ENCODE measurements around the gene RBPMS2.

DNA sequence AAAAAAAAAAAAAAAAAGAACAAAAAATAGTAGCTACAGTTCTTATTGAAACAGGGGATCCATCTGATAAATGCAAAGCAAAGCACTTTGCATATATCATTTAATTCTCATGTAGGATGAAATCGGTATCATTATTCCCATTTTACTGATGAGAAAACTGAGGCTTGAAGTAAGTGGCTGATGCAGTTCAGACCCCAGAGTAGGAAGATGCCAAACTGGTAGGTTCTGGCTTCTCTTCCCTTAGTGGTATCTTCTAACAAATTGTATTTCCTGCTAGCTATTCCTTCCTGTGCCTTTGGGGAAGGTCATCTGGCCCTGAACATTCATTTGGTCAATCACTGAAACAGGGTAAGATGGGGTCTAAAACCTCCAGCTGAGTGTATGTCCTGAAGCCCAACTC, 28.1 kb upstream of the RBPMS2 start:
- TF ChIP-seq POLR2AphosphoS5 (IDR thresholded peaks at IDR 0.05), result no peak
- TF ChIP-seq, protein P1, sequence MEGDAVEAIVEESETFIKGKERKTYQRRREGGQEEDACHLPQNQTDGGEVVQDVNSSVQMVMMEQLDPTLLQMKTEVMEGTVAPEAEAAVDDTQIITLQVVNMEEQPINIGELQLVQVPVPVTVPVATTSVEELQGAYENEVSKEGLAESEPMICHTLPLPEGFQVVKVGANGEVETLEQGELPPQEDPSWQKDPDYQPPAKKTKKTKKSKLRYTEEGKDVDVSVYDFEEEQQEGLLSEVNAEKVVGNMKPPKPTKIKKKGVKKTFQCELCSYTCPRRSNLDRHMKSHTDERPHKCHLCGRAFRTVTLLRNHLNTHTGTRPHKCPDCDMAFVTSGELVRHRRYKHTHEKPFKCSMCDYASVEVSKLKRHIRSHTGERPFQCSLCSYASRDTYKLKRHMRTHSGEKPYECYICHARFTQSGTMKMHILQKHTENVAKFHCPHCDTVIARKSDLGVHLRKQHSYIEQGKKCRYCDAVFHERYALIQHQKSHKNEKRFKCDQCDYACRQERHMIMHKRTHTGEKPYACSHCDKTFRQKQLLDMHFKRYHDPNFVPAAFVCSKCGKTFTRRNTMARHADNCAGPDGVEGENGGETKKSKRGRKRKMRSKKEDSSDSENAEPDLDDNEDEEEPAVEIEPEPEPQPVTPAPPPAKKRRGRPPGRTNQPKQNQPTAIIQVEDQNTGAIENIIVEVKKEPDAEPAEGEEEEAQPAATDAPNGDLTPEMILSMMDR (IDR thresholded peaks at IDR 0.05), result no peak
